Measurements from ENCODE around the gene SEL1L3.

Gene SEL1L3

GRCh38 chr4:25788703-25789238, 74.0 kb downstream of the SEL1L3 start:
- DNase-seq (ENCODE audit: low read depth) = no peak

DNA sequence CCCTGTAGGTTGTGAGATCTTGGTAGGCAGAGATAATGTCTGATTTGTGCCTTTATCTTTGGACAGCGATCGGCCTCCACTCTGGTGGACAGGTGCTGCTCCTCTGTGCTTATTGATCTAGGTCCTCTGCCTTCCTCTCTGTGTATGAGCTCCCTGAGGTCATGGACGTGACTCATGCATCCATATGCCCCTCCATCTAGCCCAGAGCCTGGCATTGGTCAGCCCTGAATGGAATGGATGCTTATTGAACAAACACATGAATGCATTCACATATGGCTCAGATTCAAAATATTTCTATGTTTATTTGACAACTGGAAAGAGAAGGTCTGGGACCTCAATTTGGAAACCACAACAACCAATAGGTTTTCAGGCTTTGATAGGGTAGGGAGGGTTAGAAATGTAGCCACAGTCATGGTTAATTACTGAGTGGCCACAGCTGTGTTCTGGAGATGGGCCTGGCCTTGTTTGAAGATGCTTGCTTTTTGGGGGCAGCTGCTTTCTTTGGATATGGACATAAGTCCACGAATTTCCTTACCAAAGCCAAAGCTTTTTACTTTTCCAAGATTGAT, 76.2 kb downstream of the SEL1L3 start:
- DNase-seq (ENCODE audit: low read depth) = no peak

DNA sequence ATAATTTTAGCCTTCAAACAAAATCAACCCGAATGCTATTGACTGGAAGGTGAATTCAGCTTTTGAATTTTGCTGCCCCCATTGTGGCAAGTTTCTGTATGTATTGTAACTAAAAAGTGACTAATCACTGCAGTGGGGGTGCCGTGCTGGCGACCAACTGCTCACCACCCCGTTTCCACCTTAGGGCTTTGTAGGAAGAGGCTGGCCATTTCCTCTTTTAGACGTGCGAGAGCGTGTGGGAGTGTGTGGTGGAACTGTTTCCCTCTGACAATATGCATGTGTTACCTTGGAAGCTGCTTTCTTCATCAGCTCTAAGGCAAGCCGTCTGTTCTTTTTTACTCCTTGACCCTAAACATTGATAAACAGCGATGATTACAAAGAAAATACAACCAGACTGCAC, 78.8 kb downstream of the SEL1L3 start:
- DNase-seq (ENCODE audit: low read depth) = no peak

GRCh38 chr4:25783126-25783525, 79.7 kb downstream of the SEL1L3 start:
- DNase-seq (ENCODE audit: low read depth) = no peak

GRCh38 chr4:25782482-25782881, 80.3 kb downstream of the SEL1L3 start:
- DNase-seq (ENCODE audit: low read depth) = no peak

- DNase-seq (ENCODE audit: low read depth) = no peak
These were observed 83.8 kb downstream of the SEL1L3 start for GRCh38 chr4:25779021-25779420.

- no peak for DNase-seq (ENCODE audit: low read depth)
These were observed 86.0 kb downstream of the SEL1L3 start for GRCh38 chr4:25776795-25777194.

- no peak for DNase-seq (ENCODE audit: low read depth)
These were observed 87.6 kb downstream of the SEL1L3 start for GRCh38 chr4:25775166-25775565.

DNA sequence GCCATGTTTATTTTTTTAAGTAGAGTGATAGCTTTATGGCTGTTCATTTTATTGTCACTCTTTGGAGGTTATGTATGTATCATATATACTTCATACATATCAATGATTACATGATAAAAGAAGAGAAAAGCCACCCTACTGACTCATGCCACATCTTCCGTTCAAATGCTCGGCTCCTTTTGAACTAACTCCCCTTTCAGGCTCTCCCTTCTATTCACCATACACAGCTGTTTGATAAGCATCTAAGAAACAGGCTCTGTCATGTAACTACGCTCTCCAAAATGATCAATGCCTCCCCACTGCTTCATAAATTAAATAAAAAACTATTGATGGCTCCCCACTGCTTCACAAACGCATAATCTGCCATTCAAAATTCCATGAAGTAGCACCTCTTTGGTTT, 89.4 kb downstream of the SEL1L3 start:
- DNase-seq (ENCODE audit: low read depth) = no peak

DNA sequence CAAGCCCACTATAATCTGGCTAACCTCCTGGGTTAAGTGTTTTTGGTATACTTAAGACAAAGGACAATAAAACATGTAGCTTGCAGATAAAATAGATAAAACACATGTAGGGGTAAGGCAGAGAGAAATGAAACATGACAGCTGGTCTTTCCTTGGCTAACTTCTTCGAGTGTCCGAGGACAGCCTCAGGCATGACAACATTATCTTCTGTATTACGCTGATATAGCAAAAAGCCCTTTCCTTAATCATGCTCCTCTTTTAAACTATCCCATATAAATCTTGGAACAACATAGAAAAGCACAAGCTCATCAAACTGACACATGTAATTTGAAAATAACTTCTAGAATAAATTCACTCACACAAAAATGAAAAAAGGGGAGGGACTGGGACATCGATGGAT, 91.1 kb downstream of the SEL1L3 start:
- no peak for DNase-seq (ENCODE audit: low read depth)

DNA sequence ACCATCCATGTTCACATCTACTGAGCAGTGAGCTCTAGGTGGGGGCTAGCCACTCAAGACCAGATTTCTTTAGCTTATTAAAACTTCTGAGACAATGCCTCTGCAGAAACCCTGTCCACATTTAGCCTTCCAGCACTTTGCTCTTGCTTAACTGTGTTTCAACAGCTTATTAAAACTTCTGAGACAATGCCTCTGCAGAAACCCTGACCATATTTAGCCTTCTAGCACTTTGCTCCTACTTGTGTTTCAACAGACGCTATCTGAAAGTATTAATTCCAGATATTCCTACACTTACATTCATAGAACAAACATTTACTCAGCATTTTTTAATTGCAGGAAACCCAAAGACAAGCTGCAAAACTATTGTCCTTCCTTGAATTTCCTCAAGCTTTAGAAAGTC, 91.9 kb downstream of the SEL1L3 start:
- no peak for DNase-seq (ENCODE audit: low read depth)

- no peak for DNase-seq (ENCODE audit: low read depth)
These were observed 93.5 kb downstream of the SEL1L3 start for GRCh38 chr4:25769251-25769650.

- no peak for DNase-seq (ENCODE audit: low read depth)
These were observed 94.7 kb downstream of the SEL1L3 start for GRCh38 chr4:25767877-25768725.

- no peak for DNase-seq (ENCODE audit: low read depth)
These were observed 102.2 kb downstream of the SEL1L3 start for GRCh38 chr4:25760518-25761157.

- no peak for DNase-seq (ENCODE audit: low read depth)
These were observed 102.7 kb downstream of the SEL1L3 start for GRCh38 chr4:25760048-25760447.

DNA sequence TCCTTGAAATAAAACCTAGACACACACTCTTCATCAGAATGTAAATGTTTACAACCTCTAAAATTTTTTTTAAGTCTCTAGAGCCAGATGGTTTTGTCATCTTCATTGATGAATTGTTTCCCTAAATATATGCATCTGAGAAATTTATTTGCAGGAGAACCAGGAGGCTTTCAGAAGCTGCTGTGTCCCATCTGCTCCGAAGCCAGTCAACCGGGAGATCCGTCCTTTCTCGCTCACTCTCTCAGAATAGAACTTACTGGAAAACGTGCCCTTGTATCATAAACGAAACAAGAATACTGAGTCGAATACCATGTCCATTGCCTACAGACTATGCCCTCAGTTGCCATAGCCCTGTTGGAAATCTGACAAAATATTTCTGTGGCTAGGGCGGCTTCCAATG, 103.7 kb downstream of the SEL1L3 start:
- DNase-seq (ENCODE audit: low read depth) = no peak

DNA sequence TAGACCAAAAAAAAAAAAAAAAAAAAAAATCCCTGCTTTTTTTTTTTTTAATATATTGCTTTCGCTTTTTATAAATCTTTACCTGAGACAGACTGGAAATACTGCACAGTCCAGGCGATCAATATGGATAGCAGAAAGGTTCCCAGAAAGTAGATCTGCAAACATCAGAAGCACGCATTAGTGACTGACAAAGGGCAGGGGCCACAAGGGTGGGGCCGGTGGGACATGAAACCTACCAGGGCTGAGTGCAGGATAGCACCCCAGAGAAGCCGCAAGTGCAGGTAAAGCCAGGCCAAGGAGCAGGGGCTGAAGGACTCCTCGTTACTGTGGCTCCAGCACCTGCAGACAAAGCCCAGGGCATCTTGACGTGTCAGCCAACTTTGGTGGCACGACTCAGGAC, 105.3 kb downstream of the SEL1L3 start:
- DNase-seq (ENCODE audit: low read depth) = no peak

GRCh38 chr4:25756503-25756902, 106.3 kb downstream of the SEL1L3 start:
- no peak for DNase-seq (ENCODE audit: low read depth)

DNA sequence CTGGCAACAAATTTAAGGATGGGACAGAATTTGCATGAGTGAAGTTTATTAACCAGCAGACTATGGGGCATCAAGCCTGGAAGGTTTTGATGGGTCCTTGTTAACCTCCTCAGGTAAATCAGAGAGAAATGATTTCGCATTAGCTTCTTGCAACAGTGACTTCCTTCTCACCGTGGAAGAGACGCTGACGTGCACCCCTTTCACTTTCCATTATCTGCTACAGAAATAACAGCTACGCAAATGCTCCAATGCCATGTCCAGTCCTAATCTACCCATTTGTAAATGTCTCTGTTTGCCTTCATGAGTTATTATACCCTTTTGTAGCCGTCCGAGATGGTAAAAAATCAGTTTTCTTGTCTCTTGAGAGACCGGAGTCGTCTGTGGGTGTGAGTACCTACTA, 106.9 kb downstream of the SEL1L3 start:
- DNase-seq (ENCODE audit: low read depth) = no peak

- DNase-seq (ENCODE audit: low read depth) = no peak
These were observed 109.5 kb downstream of the SEL1L3 start for GRCh38 chr4:25753239-25753638.

- DNase-seq (ENCODE audit: low read depth) = no peak
These were observed 111.9 kb downstream of the SEL1L3 start for GRCh38 chr4:25750874-25751273.

DNA sequence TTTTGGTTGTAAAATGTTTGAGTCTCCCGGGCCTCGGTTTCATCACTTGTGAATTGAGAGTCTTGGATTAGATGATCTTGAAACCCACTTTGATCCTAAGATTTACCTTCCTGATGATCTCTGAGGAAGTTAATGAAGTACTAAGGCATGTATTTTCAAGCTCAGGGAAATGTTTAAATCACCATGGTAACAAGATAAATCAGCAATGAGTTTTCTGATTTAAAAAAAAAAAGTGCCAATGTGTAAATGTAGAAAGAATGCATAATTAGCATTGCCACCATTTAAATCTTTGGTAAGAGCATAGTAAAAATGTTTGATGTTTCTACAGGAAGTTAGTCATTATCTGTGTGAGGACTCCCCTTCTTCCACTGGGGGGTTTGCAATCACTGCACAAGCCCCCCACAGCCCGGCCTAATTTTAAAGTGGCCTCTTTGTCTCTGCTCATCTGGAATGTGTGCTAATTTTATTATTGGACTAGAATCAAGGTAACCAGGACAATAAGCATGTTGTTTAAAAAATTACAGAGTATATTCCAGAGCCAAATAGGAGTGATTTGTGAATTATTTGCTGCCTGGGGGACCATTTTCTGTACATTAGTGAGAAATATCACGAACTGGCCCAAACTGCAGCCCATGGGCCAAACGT, 113.5 kb downstream of the SEL1L3 start:
- no peak for DNase-seq (ENCODE audit: low read depth)

- DNase-seq (ENCODE audit: low read depth) = no peak
These were observed 118.8 kb downstream of the SEL1L3 start for GRCh38 chr4:25743971-25744370.
